ENCODE data around the gene ARSK.
"Not testable (repeated sequence)": the region's sequence is repeated elsewhere in the genome, so short reads cannot be mapped to it uniquely, and the experiment has no call there.

ARSK gene

DNA sequence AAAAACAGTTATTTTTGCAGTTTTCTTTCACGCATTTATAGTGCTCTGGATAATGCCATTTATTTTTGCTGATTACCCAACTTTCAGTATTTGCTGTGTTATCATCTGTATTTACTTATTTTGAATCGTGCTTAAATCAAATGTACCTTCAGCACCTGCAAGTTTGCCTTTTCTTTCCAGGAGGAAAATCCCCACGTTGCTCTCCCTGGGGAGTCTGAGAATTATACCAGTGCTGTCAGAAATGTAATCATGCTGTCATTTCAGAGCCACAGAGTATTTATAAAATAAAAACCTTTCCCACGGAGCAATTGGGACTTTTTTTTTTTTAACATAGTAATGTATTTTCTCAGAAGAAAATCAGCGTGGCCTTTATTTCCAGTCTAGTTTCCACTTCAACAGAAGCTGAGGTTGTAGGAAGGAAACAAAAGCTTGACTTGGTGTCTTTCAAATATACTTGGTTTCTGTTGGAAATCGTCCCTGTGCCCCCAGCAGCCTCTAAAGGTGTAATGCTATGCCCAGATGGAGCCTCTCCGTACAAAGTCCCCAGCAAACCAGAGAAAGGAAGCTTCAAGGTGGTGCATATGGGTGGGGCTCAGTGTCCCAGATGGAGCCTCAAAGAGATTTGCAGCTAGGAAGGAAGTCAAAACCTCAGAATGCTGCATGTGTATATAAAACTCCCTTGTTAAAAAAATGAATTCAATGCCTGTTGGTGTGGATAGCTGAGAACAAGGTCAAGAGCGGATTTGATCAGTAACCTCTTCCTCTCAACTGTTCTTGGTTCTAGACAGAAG, 67.1 kb downstream of the ARSK start:
- DNase-seq (ENCODE audit: low spot score), result no peak

- DNase-seq (ENCODE audit: low spot score), result no peak
Measured at GRCh38 chr5:95623706-95624105, 68.8 kb downstream of the ARSK start.

DNA sequence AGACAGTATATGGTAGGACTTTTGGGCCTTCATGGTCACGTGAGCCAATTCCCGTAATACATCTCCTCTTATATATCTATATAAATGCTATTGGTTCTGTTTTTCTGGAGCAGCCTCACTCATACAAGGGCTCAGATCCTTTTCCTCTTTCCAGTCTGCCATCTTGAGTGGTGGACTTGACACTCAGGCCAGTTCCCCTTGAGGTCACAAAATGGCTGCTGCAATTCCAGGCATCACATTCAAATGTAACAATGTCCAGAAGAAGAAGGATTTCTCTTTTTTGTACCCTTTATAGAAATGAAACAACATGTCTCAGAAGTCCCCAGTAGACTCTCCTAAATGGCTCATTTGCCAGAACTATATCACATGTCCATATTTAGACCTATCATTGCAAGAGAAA, 69.5 kb downstream of the ARSK start:
- DNase-seq (ENCODE audit: low spot score), result no peak

GRCh38 chr5:95626701-95627100, 71.8 kb downstream of the ARSK start:
- no peak for DNase-seq (ENCODE audit: low spot score)

- DNase-seq (ENCODE audit: low spot score), result no peak
Measured at GRCh38 chr5:95627971-95628810, 73.3 kb downstream of the ARSK start.

DNA sequence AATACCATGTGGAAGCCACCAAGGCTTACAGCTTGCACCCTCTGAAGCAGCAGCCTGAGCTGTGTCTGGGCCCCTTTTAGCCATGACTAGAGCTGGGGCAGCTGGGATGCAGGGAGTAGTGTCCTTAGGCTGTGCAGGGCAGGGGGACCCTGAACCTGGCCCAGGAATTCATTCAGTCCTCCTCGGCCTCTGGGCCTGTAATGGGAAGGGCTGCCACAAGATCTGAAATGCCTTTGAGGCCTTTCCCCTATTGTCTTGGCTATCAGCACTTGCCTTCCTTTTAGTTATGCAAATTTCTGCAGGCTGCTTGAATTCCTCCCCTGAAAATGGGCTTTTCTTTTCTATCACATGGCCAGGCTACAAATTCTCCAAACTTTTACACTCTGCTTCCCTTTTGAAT, 74.0 kb downstream of the ARSK start:
- no peak for DNase-seq (ENCODE audit: low spot score)

GRCh38 chr5:95630394-95630917, 75.6 kb downstream of the ARSK start:
- no peak for DNase-seq (ENCODE audit: low spot score)

GRCh38 chr5:95631255-95631958, 76.5 kb downstream of the ARSK start:
- no peak for DNase-seq (ENCODE audit: low spot score)

DNA sequence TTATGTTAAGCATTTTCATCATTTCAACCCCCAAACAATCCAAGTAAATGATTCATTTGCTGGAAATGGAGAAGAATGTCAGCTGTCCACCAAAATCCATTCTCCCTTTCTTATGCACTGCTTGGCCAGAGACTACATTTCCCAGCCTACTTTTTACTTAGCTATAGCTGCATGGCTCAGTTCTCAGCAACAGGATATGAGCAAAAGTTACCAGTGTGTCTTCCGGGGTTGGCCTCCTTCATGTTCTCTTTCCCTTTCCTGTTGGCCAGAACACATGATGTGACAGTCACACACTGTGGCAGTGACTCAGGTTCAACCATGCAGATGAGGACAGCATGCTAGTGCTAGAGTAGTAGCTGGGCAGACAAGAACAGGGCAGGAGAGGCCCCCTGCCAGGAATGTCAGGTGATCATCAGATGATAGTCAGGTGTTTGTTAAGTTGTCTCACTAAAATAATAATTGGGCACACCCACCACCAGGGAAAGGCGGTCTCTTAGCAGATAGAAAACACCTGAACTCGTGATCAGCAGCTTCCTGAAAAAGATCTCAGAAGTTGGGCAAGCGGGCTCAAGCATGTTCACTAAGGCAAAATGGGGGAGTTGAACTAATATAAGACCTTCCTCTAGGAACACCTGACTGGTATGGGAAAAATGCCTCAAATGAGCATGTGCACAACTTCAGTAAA, 77.2 kb downstream of the ARSK start:
- no peak for DNase-seq (ENCODE audit: low spot score)

- not testable (repeated sequence) for DNase-seq (ENCODE audit: low spot score)
Measured at GRCh38 chr5:95632942-95633341, 78.0 kb downstream of the ARSK start.

DNA sequence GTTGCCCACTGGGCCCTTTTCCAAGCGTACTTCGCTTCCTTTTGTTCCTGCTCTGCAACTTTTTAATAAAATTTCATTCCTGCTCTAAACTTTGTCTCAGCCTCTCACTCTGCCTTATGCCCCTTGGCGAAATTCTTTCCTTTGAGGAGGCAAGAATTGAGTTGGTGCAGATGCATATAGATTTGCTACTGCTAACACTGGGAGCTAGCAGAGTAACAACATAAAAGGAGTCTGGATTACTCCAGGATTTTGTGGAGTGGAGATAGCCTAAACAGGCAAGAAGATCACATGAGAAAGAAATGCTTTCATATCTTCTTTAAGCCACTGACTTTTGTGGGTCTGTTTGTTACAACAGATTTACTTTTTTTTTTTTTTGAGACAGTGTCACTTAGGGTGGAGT, 78.8 kb downstream of the ARSK start:
- DNase-seq (ENCODE audit: low spot score), result no peak

- DNase-seq (ENCODE audit: low spot score), result no peak
Measured at GRCh38 chr5:95634081-95634480, 79.2 kb downstream of the ARSK start.

- no peak for DNase-seq (ENCODE audit: low spot score)
Measured at GRCh38 chr5:95638632-95639031, 83.7 kb downstream of the ARSK start.

GRCh38 chr5:95641741-95642220, 86.9 kb downstream of the ARSK start:
- DNase-seq (ENCODE audit: low spot score), result no peak

DNA sequence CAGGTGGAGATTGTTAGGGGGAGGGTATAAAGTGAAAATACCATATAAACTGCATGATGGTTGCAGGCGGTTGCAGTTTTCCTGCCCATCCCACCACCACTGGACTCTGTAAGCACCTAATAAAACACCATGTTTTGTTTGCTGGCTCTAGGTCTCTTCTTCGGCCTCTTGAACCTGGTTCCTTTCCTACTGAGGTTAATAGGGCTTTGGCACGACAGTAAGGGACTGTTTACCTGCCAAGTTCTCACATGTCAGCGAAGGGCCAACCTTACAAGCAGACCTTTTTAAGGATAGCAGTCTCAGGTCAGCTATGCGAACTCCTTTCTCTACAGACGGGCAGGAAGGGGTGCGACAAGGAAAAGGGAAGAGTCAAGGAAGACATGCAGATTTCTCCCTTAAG, 88.3 kb downstream of the ARSK start:
- DNase-seq (ENCODE audit: low spot score), result no peak

- DNase-seq (ENCODE audit: low spot score), result peak; percentile 63
Measured at GRCh38 chr5:95644351-95645042, 89.6 kb downstream of the ARSK start.

DNA sequence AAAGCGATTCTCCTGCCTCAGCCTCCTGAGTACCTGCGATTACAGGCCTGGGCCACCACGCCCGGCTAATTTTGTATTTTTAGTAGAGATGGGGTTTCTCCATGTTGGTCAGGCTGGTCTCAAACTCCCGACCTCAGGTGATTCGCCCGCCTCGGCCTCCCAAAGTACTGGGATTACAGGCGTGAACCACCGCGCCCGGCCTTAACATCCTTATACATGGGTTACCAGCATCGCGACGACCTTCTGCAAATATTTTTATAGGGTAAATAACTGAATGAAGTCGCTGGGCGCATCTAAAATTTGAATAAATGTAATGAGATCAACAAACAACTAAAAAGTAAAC, 91.3 kb downstream of the ARSK start:
- not testable (repeated sequence) for DNase-seq (ENCODE audit: low spot score)

GRCh38 chr5:95646569-95647431, 91.9 kb downstream of the ARSK start, which contains the start of gene RFESD:
Gene RFESD, plus strand, starts transcription at chr5:95646777. Its CDS starts 5,495 bp downstream, at chr5:95652272.
- peak; percentile 96 for DNase-seq (ENCODE audit: low spot score)

- DNase-seq (ENCODE audit: low spot score), result no peak
Measured at GRCh38 chr5:95647886-95648860, 93.3 kb downstream of the ARSK start.
